ENCODE data around the gene ELOVL3.

ELOVL3 gene

DNA sequence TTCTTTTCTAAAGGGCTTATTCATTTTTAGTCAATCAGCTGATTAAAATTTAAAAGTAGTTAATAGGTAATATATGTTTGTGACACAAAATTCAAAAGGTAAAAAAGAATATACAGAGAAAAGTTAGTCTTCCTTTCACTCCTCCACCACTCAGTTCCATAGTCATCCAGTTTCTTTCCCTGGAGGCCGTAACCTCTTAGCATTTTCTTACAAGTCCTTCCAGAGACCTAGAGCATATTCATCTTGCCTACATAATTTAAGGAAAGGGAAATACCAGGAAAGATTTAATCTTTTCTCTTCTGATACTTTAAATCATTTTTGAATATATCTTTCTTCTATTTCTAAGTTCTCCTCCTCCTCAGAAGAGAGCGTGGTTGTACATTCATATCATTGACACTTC, 29.3 kb downstream of the ELOVL3 start:
- Histone ChIP-seq H3K9ac (ENCODE audit: low read length) (no peak overlapping the region), H3K27ac (ENCODE audit: low read depth, low read length) (no peak overlapping the region), H3K27me3 (ENCODE audit: control insufficient read depth, insufficient read depth, low read length) (no peaks in the 10 kb centered on the region), H3K36me3 (ENCODE audit: control insufficient read depth, insufficient read depth, low read length) (peaks cover 11% of the 10 kb centered on the region), H3K9me3 (ENCODE audit: control insufficient read depth, insufficient read depth, low read depth, low read length) (no peaks in the 10 kb centered on the region), H3K4me1 (ENCODE audit: control insufficient read depth, insufficient read depth, low read length) (no peaks in the 10 kb centered on the region), H3K4me3 (ENCODE audit: low read depth, low read length) (no peak overlapping the region)

GRCh38 chr10:102261196-102261595, 35.1 kb downstream of the ELOVL3 start:
- Histone ChIP-seq H3K4me3 (ENCODE audit: low read depth, low read length) (no peak overlapping the region), H3K4me1 (ENCODE audit: control insufficient read depth, insufficient read depth, low read length) (no peaks in the 10 kb centered on the region), H3K9me3 (ENCODE audit: control insufficient read depth, insufficient read depth, low read depth, low read length) (no peaks in the 10 kb centered on the region), H3K27ac (ENCODE audit: low read depth, low read length) (no peak overlapping the region), H3K27me3 (ENCODE audit: control insufficient read depth, insufficient read depth, low read length) (no peaks in the 10 kb centered on the region), H3K36me3 (ENCODE audit: control insufficient read depth, insufficient read depth, low read length) (peaks cover 24% of the 10 kb centered on the region), H3K9ac (ENCODE audit: low read length) (no peak overlapping the region)

GRCh38 chr10:102261842-102262241, 35.7 kb downstream of the ELOVL3 start:
- Histone ChIP-seq H3K27me3 (ENCODE audit: control insufficient read depth, insufficient read depth, low read length) (no peaks in the 10 kb centered on the region), H3K4me3 (ENCODE audit: low read depth, low read length) (no peak overlapping the region), H3K36me3 (ENCODE audit: control insufficient read depth, insufficient read depth, low read length) (peaks cover 24% of the 10 kb centered on the region), H3K27ac (ENCODE audit: low read depth, low read length) (no peak overlapping the region), H3K9ac (ENCODE audit: low read length) (no peak overlapping the region), H3K4me1 (ENCODE audit: control insufficient read depth, insufficient read depth, low read length) (no peaks in the 10 kb centered on the region), H3K9me3 (ENCODE audit: control insufficient read depth, insufficient read depth, low read depth, low read length) (no peaks in the 10 kb centered on the region)

DNA sequence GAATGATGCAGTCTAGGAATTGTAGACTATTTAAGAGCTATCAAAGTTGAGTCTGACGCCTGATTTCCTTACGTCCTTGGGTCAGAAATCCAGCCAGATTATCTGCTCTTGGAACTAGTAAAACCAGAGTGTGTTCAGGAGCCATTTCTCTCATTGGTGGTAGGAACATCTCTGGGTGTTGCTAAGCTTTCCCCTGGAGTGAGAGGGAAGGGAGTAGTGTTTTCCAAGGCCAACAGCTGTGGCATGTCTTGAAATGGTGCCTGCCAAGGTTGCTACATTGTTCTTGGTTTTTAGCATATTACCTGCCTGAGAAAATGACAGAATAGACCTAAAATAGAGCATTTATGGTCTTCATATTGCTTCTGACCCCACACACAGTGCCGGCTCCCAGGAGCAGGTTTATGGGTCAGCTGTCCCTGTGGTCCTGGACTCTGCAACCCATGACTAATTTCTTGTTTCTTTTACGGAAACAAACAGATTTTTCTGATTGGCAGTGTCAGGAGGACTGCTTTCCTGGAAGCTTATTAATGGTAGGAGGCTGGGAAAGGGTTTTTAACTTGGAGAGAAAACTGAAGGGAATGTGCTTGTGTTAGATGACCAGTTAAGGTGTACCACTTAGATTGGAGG, 36.8 kb downstream of the ELOVL3 start:
- H3K27ac ChIP-seq (ENCODE audit: low read depth, low read length) = no peak overlapping the region
- no peak overlapping the region for H3K4me3 ChIP-seq (ENCODE audit: low read depth, low read length)
- peaks cover 24% of the 10 kb centered on the region for H3K36me3 ChIP-seq (ENCODE audit: control insufficient read depth, insufficient read depth, low read length)
- no peaks in the 10 kb centered on the region for H3K4me1 ChIP-seq (ENCODE audit: control insufficient read depth, insufficient read depth, low read length)
- H3K9ac ChIP-seq (ENCODE audit: low read length) = no peak overlapping the region
- H3K9me3 ChIP-seq (ENCODE audit: control insufficient read depth, insufficient read depth, low read depth, low read length) = no peaks in the 10 kb centered on the region
- H3K27me3 ChIP-seq (ENCODE audit: control insufficient read depth, insufficient read depth, low read length) = no peaks in the 10 kb centered on the region

- Histone ChIP-seq H3K36me3 (ENCODE audit: control insufficient read depth, insufficient read depth, low read length) (peaks cover 22% of the 10 kb centered on the region), H3K27ac (ENCODE audit: low read depth, low read length) (no peak overlapping the region)
Measured at GRCh38 chr10:102264371-102264770, 38.3 kb downstream of the ELOVL3 start.

GRCh38 chr10:102266670-102267069, 40.6 kb downstream of the ELOVL3 start:
- no peaks in the 10 kb centered on the region for H3K27me3 ChIP-seq (ENCODE audit: control insufficient read depth, insufficient read depth, low read length)
- H3K27ac ChIP-seq (ENCODE audit: low read depth, low read length) = no peak overlapping the region
- H3K9me3 ChIP-seq (ENCODE audit: control insufficient read depth, insufficient read depth, low read depth, low read length) = no peaks in the 10 kb centered on the region
- H3K36me3 ChIP-seq (ENCODE audit: control insufficient read depth, insufficient read depth, low read length) = peaks cover 5% of the 10 kb centered on the region
- H3K4me1 ChIP-seq (ENCODE audit: control insufficient read depth, insufficient read depth, low read length) = no peaks in the 10 kb centered on the region
- no peak overlapping the region for H3K4me3 ChIP-seq (ENCODE audit: low read depth, low read length)
- no peak overlapping the region for H3K9ac ChIP-seq (ENCODE audit: low read length)

More at GRCh38 chr10:102264371-102264770, 38.3 kb downstream of the ELOVL3 start:
- Histone ChIP-seq H3K9ac (ENCODE audit: low read length) (no peak overlapping the region), H3K4me3 (ENCODE audit: low read depth, low read length) (no peak overlapping the region), H3K9me3 (ENCODE audit: control insufficient read depth, insufficient read depth, low read depth, low read length) (no peaks in the 10 kb centered on the region), H3K27me3 (ENCODE audit: control insufficient read depth, insufficient read depth, low read length) (no peaks in the 10 kb centered on the region), H3K4me1 (ENCODE audit: control insufficient read depth, insufficient read depth, low read length) (no peaks in the 10 kb centered on the region)

DNA sequence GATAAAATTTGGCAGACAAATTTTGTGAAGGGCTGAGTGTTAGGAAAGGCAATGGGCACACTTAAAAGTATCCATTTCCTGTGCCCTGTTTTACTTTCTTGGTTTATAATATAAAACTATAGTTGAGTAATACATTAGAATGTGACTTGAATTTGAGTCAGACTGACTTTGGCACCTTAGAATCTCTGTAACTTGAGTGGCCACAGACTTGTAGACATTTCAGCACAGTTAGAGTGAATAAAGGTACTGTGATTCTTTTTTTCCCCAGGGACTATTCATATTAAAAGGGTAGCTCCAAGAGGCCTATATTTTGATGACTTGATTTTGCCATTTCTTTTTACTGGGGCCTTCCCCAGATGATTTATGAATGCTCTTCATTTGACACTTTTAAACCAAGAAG, 41.6 kb downstream of the ELOVL3 start:
- H3K36me3 ChIP-seq (ENCODE audit: control insufficient read depth, insufficient read depth, low read length) = no peaks in the 10 kb centered on the region; the same call in 1 of the 2 replicates
- no peaks in the 10 kb centered on the region for H3K9me3 ChIP-seq (ENCODE audit: control insufficient read depth, insufficient read depth, low read depth, low read length)
- H3K4me3 ChIP-seq (ENCODE audit: low read depth, low read length) = no peak overlapping the region
- no peaks in the 10 kb centered on the region for H3K4me1 ChIP-seq (ENCODE audit: control insufficient read depth, insufficient read depth, low read length)
- H3K27me3 ChIP-seq (ENCODE audit: control insufficient read depth, insufficient read depth, low read length) = no peaks in the 10 kb centered on the region
- no peak overlapping the region for H3K27ac ChIP-seq (ENCODE audit: low read depth, low read length)
- H3K9ac ChIP-seq (ENCODE audit: low read length) = no peak overlapping the region

GRCh38 chr10:102268375-102268888, 42.3 kb downstream of the ELOVL3 start:
- H3K9me3 ChIP-seq (ENCODE audit: control insufficient read depth, insufficient read depth, low read depth, low read length) = no peaks in the 10 kb centered on the region
- no peak overlapping the region for H3K4me3 ChIP-seq (ENCODE audit: low read depth, low read length)
- no peaks in the 10 kb centered on the region for H3K27me3 ChIP-seq (ENCODE audit: control insufficient read depth, insufficient read depth, low read length)
- H3K9ac ChIP-seq (ENCODE audit: low read length) = no peak overlapping the region
- no peaks in the 10 kb centered on the region; the same call in 1 of the 2 replicates for H3K36me3 ChIP-seq (ENCODE audit: control insufficient read depth, insufficient read depth, low read length)
- H3K4me1 ChIP-seq (ENCODE audit: control insufficient read depth, insufficient read depth, low read length) = no peaks in the 10 kb centered on the region
- H3K27ac ChIP-seq (ENCODE audit: low read depth, low read length) = no peak overlapping the region

GRCh38 chr10:102269017-102269416, 42.9 kb downstream of the ELOVL3 start:
- no peaks in the 10 kb centered on the region; the same call in 1 of the 2 replicates for H3K36me3 ChIP-seq (ENCODE audit: control insufficient read depth, insufficient read depth, low read length)
- no peak overlapping the region for H3K27ac ChIP-seq (ENCODE audit: low read depth, low read length)
- H3K9ac ChIP-seq (ENCODE audit: low read length) = no peak overlapping the region
- no peaks in the 10 kb centered on the region for H3K27me3 ChIP-seq (ENCODE audit: control insufficient read depth, insufficient read depth, low read length)
- no peak overlapping the region for H3K4me3 ChIP-seq (ENCODE audit: low read depth, low read length)
- no peaks in the 10 kb centered on the region for H3K9me3 ChIP-seq (ENCODE audit: control insufficient read depth, insufficient read depth, low read depth, low read length)
- H3K4me1 ChIP-seq (ENCODE audit: control insufficient read depth, insufficient read depth, low read length) = no peaks in the 10 kb centered on the region

- H3K27ac ChIP-seq (ENCODE audit: low read depth, low read length) = no peak overlapping the region
- H3K9ac ChIP-seq (ENCODE audit: low read length) = no peak overlapping the region
- no peaks in the 10 kb centered on the region for H3K36me3 ChIP-seq (ENCODE audit: control insufficient read depth, insufficient read depth, low read length)
- H3K27me3 ChIP-seq (ENCODE audit: control insufficient read depth, insufficient read depth, low read length) = no peaks in the 10 kb centered on the region
- H3K9me3 ChIP-seq (ENCODE audit: control insufficient read depth, insufficient read depth, low read depth, low read length) = no peaks in the 10 kb centered on the region
- no peaks in the 10 kb centered on the region for H3K4me1 ChIP-seq (ENCODE audit: control insufficient read depth, insufficient read depth, low read length)
- no peak overlapping the region for H3K4me3 ChIP-seq (ENCODE audit: low read depth, low read length)
Measured at GRCh38 chr10:102274062-102274461, 48.0 kb downstream of the ELOVL3 start.

DNA sequence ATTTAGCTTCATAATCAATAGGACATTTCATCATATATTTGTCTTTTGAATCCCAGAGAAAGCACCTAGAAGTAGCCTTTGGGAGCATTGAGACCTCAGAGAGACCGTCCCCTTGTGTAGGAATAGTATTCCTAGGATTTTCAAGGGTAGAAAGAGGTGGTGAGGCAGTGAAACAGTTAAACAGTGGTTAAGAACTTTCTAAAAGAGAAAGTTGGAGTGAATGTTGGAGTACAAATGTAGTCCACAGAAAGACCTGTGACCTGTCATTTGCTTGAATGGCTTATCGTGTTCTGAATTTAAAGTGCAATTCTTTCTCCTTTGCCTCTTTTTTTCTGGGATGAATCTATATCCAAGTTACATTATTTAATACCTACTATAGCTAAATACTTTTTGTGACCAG, 49.2 kb downstream of the ELOVL3 start:
- Histone ChIP-seq H3K27me3 (ENCODE audit: control insufficient read depth, insufficient read depth, low read length) (no peaks in the 10 kb centered on the region), H3K4me1 (ENCODE audit: control insufficient read depth, insufficient read depth, low read length) (peaks cover 1% of the 10 kb centered on the region; the same call in 1 of the 2 replicates), H3K36me3 (ENCODE audit: control insufficient read depth, insufficient read depth, low read length) (no peaks in the 10 kb centered on the region), H3K27ac (ENCODE audit: low read depth, low read length) (no peak overlapping the region), H3K4me3 (ENCODE audit: low read depth, low read length) (no peak overlapping the region), H3K9ac (ENCODE audit: low read length) (no peak overlapping the region), H3K9me3 (ENCODE audit: control insufficient read depth, insufficient read depth, low read depth, low read length) (no peaks in the 10 kb centered on the region)
